C4-2B (cell line): ENCODE data around the gene TAS2R41.

Experiments used
- CTCF ChIP-seq: fragments of 450-650 bp; conservative IDR thresholded peaks from 2 replicates; pipeline ENCODE4 v1.5.1; 2017; ENCODE audit warnings: mild to moderate bottlenecking
- ZFX ChIP-seq: fragments of 450-650 bp; IDR thresholded peaks from 2 replicates; pipeline ENCODE4 v1.6.1; 2017

GRCh38 chr7:143511593-143512047 lies 33.9 kb downstream of the TAS2R41 start:
- no peak for TF ChIP-seq CTCF
- TF ChIP-seq ZFX: no peak
